ENCODE results near the gene PTGES.
"Not testable (repeated sequence)": the region's sequence is repeated elsewhere in the genome, so short reads cannot be mapped to it uniquely, and the experiment has no call there.

Gene PTGES, protein sequence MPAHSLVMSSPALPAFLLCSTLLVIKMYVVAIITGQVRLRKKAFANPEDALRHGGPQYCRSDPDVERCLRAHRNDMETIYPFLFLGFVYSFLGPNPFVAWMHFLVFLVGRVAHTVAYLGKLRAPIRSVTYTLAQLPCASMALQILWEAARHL

DNA sequence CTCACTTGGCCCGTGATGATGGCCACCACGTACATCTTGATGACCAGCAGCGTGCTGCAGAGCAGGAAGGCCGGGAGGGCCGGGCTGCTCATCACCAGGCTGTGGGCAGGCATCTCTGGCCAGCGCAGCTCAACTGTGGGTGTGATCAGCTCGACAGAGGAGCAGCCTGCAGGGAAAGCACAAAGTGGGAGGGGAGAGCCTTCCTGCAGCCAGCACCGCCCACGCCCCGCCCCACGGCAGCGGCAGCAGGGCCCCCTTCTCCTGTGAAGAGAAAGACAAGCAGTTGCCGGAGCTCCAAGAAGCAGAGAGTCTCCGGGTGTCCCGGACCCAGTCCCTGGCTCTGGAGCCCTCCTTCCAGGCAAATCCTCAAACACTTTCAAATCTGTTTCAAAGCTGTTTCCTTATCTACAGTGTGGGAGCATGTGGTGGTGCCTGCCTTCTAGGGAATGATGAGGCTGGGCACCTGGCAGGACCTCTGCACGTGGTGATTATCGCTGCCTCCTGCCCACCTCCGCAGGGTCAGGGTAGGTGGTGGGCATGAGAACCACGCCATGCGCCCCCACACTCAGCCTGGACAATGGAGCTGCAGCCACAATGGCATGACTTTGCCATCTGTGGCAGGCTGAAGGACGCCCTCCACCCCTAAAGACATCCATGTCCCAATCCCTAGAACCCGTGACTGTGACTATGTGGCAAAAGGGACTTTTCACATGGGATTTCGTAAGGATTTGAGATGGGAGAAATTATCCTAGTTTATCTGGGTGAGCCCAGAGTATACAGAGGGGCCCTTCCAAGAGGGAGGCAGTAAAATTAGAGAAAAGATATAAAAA is at the start of gene PTGES:
Gene PTGES (minus strand): TSS at position 143 of the 830 bp plus-strand sequence. CDS start 30 bp downstream, at position 113.
- DNase-seq: peak; percentile 59

DNA sequence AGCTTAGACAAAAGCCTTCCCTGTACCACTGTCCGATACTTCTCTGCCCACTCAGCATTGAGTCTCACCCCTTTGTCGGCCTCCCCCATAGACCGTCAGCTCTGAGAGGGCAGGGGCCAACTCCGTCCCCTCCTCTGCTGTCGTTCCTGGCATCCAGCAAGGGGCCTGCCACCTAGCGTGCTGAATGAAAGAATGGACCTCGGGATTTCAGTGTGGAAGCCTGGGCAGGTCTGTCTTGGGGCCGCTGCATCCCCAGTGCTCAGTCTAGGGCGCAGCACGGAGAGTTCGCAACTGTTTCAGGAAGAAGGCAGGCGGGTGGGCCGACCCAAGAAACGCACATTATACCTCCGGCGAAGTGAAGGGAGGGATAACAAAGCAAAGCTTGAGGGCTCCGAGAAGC is 48.7 kb upstream of the PTGES start:
- no peak for DNase-seq

DNA sequence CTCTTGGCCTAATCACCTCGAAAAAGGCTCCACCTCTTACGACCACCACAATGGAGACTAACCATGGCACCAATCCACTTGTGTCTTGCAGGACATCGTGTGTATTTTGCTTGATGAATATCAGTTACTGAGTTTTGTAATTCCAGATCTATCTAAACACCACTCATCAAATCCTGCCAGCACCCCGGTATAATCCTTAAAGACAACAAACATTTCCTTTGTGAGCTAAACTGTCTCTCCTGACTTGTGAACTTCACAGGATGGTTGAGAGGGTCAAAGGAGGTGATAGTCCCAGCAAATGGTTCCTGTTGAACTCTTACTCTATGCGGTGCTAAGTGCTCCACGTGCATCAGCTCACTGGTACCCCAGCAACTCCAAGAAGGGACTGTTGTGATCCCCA is 46.1 kb upstream of the PTGES start:
- DNase-seq: no peak

DNA sequence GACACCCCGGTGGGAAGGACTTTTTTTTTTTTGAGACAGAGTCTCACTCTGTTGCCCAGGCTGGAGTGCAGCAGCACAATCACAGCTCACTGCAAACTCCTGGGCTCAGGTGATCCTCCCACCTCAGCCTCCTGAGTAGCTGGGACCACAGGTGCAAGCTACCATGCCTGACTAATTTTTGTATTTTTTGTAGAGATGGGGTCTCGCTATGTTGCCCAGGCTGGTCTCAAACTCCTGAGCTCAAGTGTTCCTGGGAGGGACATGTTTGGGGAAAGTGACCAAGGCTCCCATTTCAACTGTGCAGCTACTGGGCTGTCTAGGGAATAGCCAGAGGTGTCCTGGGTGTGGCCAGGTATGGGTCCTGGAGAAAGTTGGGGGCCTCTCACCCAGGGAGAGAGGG is 43.2 kb upstream of the PTGES start:
- DNase-seq: not testable (repeated sequence)

DNA sequence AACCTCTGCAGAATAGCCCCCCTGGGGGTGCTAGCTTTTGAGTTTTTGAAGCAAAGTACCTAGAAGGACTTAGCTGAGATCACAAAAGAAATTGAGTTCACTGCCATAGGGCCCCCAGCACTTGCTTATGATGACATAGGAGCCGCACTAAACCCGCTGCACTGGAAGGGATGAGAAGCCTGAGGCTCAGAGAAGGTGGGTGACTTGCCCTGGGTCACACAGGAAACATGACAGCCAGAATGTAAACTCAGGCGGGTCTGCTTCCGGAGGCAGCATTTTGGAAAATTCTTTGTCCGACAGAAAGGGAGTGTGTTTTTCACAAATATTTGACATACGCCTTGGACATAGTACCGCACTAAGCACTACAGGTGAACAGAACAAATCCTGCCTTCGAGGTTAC is 41.7 kb upstream of the PTGES start:
- DNase-seq: no peak

DNA sequence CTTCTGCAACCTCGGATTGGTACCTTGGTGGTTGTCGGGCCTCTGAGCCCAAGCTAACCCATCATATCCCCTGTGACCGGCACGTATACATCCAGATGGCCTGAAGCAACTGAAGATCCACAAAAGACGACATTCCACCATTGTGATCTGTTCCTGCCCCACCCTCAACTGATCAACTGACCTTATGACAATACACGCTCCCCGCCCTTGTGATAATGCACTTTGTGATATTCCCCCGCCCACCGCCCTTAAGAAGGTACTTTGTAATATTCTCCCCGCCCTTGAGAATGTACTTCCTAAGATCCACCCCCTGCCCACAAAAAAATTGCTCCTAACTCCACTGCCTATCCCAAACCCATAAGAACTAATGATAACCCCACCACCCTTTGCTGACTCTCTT is 33.6 kb upstream of the PTGES start:
- no peak for DNase-seq

DNA sequence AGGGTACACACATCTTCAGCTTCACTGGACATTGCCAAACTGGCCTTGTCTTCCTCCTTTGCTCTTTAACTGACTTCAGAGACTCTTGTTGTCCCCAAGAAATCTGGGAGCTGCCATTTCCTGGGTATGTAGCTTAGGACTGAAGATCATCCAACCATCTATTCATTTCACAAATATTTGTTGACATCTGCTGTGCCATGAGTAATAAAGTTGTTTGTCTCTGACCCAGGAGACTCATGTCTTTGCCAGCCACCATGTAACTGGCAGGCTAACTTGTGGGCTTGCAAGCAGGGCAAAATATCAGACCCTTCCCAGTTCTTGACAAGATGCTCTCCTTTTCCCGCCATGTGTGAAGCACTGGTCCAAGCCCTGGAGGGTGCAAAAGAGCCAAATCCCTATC is 33.0 kb upstream of the PTGES start:
- DNase-seq: no peak

DNA sequence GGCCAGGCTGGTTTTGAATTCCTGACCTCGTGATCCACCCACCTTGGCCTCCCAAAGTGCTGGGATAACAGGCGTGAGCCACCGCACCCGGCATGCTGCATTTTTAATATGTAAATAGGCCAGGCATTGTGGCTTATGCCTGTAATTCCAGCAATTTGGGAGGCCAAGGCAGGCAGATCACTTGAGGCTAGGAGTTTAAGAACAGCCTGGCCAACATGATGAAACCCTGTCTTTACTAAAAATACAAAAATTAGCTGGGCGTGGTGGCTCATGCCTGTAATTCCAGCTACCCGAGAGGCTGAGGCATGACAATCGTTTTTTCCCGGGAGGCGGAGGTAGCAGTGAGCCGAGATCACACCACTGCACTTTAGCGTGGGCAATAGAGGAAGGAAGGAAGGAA is 32.1 kb upstream of the PTGES start:
- DNase-seq: not testable (repeated sequence)

DNA sequence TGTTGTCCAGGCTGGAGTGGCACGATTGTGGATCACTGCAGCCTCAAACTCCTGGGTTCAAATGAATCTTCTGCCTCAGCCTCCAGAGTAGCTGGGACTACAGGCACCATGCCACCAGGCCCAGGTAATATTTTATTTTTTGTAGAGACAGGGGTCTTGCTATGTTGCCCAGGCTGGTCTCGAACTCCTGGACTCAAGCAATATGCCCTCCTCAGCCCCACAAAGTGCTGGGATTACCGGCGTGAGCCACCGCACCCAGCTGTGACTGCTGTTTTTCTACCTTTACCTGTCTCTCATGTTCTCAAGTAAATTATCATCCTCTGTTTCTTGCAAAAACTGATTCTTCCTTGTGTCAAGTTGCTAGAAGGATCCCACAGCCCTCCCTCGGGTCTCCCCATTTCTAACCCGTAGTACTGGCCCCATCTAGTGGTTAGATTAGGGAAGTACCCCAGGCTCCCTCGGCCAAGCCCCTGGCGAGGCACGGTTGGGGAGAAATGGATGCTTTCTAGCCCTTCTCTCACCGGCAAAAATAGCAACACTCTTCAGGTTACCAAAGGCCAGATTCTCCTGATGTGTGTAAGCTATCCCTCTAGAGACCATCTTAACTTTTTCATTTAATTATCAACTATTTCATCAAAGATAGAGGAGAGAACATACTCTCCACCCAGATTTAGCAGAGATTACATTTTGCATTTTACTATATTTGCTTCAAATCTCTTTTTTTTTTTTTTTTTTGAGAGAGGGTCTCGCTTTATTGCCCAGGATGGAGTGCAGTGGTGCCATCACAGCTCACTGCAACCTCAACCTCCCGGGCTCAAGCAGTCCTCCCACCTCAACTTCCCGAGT is 30.9 kb upstream of the PTGES start:
- DNase-seq: peak; percentile 85

DNA sequence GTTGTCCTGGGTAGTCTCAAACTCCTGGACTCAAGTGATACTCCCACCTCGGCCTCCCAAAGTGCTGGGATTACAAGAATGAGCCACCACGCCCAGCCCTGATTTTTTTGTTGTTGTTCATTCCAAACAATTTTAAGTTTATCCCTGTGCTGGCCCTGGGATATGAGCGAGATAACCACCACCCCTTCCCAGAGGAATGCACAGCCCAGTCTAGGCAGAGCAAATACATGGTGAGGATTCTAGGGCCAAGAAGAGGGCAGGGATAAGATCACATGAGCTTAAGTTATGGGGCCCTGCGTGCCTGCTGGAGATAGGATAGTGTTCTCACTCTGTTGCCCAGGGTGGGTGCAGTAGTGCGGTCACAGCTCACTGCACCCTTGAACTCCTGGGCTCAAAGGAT is 29.1 kb upstream of the PTGES start:
- no peak for DNase-seq

DNA sequence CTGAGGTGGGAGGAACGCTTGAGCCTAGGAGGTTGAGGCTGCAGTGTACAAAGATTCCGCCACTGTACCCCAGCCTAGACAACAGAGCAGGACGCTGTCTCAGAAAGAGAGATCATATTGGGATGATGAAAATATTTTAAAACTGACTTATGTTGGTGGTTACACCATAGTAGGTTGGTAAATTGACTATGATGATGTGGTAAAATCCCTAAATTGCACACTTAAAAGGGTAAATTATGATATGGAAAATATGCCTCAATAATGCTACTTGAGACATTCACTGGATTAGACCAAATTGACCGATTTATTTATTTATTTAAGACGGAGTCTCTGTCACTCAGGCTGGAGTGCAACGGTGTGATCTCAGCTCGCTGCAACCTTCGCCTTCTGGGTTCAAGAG is 28.3 kb upstream of the PTGES start:
- DNase-seq: no peak

DNA sequence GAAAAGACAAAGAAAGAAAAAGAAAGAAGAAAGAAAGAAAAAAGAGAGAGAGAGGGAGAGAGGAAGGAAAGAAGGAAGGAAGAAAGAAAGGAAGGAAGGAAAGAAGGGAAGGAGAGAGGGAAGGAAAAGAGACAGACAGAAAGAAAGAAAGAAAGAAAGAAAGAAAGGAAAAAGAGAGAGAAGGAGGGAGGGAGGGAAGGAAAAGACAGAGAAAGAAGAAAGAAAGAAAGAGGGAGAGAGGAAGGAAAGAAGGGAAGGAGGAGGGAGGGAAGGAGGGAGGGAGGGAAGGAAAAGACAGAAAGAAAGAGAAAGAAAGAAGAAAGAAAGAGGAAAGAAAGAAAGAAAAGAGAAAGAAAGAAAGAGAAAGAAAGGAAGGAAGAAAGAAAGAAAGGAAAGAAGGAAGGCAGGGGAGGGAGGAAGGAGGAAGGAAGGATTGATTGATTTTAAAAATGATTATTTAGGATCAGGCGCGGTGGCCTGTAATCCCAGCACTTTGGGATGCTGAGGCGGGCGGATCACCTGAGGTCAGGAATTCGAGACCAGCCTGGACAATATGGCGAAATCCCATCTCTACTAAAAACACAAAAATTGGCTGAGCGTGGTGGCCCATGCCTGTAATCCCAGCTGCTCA is 26.8 kb upstream of the PTGES start:
- DNase-seq: no peak

DNA sequence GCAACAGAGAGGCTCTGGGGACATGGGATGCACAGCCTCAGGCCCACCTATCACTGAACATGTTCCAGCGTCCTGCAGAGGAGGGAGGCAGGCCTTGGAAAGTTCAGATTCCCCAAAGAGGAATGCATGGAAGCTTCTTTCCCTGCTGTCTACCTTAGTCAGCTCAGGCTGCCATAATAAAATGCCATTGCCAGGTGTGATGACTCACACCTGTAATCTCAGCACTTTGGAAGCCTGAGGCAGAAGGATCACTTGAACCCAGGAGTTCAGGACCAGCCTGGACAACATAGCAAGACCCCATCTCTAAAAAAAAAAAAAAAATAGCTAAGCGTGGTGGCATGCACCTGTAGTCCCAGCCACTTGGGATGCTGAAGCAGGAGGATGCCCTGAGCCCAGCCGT is 25.6 kb upstream of the PTGES start:
- no peak for DNase-seq

DNA sequence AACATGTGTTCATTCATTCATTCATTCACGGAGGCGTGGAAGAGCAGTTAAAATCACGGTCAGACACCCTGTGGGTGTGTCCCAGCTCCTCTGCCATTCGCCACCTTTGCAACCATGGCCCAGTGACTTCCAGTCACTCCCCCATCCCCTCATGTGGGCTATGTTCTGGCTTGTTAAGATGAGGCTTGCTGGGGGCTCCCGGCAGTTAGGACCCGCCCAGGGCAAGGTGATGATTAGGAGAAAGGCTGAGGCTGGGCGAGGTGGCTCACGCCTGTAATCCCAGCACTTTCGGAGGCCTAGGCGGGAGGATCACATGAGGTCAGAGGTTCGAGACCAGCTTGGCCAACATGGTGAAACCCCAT is 24.9 kb upstream of the PTGES start:
- no peak for DNase-seq

DNA sequence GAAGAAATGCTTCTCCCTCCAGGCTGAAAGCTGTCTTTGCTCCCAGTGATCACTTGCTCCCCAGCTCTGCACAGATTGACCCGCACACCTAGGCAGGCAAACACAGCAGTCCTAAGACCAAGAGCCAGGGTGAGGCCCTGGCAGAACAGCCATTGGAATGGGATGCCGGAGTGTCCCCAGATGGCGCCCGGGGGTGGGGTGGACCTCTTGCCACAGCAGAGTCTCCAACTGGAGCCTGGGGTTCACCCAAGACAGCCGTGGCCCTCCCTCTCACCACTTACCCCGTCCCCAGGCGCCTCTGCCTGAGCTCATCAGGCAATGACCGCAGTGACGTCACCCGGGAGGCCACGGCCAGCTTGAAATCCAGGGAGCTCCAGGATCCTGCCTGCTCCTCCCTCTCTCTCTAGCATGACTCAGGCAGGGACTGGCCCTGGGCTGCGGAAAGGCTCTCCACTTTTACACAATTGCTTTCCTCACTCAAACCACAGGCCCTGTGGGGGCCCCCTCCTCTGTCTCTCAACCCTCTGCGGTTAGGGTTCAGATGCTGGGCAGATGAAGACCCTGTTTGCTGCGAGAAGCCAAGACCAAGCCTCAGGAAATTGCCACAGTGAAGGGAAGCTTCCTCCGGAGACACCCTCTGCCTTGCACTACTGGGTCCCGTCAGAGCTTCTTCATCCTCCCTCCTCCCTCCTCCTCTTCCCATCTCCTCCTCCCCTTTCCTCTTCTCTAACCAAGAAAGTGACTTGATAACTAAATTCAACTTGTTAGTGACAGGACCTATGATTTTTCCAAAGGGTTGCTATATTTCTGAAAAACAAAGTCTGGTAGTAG is 24.3 kb upstream of the PTGES start:
- DNase-seq: peak; percentile 53

DNA sequence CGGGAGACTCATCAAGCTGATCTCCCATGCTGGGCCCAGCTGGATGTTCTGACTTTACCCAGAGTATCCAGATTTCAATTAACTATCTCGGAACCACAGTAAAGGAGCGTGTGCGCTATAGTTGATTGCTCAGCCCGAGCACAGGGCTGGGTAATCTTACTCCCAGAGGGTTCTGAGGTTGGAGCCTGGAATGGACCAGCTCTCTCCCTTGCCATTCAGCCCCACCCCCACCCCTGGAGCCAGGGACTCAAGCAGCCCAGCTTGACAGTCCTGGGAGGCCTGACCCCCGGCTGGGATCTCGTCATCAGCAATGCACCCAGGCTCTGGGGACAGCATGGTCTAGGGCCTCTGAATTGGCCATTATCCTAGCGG is 23.7 kb upstream of the PTGES start:
- DNase-seq: no peak

DNA sequence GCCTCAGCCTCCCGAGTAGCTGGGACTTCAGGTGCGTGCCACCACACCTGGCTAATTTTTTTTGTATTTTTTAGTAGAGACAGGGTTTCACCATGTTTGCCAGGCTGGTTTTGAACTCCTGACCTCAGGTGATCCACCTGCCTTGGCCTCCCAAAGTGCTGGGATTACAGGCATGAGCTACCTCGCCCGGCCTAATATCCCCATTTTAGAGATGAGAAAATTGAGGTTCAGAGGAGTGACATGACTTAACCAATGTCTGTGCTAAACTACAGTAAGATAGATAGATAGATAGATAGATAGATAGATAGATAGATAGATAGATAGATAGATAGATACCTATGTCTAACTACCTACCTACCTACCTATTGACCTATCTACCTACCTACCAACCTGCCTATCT is 23.3 kb upstream of the PTGES start:
- DNase-seq: not testable (repeated sequence)

DNA sequence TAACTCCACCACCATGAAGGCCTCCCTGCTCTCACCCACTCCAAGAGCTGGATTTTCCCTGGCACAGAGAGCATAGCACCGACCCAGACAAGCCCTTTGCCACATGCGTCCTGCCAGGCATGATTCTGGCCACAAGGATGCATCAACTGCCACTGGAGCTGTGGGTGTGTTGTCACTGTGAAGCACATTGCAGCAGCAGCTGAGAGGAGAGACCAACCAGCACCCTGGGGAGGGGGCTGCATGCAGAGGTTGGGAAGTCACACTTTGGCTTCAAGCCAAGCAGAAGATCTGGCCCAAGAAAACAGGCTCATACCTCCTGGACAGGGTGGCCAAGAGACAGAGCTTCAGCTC is 22.6 kb upstream of the PTGES start:
- DNase-seq: no peak

DNA sequence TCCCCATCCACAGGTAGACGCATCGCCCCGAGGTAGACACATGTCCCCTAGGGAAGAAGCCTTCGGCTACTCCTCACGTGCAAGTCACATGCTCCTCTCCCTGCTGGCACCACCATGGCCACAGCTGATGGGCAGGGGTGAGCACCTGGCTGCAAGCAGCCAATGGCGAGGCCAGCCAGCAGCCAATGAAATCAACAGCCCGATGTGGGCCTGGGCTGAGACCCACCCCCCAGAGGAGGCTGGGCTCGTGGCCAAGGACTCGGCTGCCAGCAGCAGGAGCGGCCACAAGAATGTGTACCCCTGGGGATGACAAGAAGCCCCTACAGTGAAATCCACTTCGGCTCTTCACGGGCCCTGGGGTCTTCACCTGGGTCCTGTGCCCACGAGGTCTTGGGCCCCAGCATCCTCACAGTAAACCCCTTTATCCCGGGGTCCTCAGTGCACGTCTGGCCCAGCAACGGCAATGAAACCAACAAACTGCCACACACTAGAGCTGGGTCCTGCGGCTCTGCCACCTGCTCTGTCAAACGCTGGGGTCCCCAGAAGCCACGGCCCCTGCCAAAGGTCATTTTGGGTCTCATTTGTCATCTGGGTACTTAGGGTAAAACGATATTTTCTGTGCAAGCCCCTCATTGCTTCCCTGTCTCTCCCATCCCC is 22.1 kb upstream of the PTGES start:
- peak; percentile 62 for DNase-seq

DNA sequence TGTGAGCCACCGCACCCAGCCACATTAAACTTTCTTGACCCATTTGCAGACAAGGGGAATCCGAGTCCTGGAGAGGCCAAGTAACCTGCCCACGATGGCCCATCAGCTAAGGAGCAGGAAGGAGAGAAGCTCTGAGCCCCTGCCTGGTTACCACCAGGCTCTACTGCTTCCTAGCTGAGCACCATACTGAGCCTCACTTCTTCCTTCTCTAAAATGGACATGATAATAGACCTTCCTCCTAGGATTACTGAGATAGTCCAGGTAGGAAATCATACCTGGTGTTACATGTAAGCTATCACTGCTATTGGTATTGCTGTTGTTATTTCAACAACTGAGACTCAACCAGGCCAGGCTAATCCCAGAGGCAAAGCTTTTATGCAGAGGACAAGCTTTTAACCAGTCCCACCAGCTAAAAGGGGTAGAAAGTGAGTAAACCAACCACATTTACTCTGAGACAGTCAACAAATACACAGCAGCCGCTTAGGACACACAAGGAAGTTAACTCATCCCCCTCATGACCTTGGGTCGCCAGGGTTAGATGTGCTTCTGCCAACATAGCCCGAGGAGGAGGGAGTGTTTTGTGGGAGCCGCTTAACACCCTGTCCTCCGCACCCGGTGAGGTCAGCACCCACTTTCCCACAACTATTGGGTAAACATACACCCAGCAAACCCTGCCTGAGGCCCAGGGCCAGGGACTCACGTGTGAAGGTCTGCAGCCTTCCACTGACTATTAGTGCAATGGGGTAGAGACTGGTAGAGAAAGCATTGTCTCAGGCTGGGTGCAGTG is 20.6 kb upstream of the PTGES start:
- peak; percentile 34 for DNase-seq

DNA sequence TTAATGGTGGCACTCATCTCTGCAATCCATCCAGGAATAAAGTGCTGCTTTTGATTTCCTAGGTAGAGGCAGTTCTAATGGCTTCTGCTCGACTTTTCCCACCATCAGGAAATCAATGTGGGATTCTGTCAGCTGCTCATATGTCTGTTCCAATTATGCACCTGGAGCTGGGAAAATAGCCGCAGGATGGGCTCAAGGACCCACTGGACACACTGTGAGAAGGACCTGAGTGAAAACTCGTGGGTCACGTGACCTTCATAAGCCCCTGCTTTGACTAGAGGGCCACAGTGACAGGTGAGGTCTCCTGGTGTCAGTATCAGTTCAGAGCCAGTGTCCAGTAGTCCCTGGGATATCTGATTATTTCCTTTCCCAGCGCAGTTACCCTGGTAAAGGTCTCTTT is 17.9 kb upstream of the PTGES start:
- no peak for DNase-seq

Measured in RPMI8226 (cell line).